SK-N-SH treated with all-trans-retinoic acid at 6 μM for 48 hours (cell line): Measurements from ENCODE around the gene PPP5C.

Experiments used
- ESRRG ChIP-seq: fragments of 250-450 bp; sonication (Bioruptor Pico); IDR thresholded peaks from 2 replicates; pipeline ENCODE4 v1.6.1; 2021; ENCODE audit warnings: mild to moderate bottlenecking
- OSR1 ChIP-seq: fragments of 250-450 bp; sonication (Bioruptor Pico); IDR thresholded peaks from 2 replicates; pipeline ENCODE4 v1.8.0; 2022; ENCODE audit warnings: moderate library complexity, mild to moderate bottlenecking, inconsistent platforms
- PPARA ChIP-seq: fragments of 250-450 bp; sonication (Bioruptor Pico); IDR thresholded peaks from 2 replicates; pipeline ENCODE4 v1.5.0; 2020; ENCODE audit warnings: mild to moderate bottlenecking, borderline replicate concordance
- TF ChIP-seq, protein P1 (sequence below): fragments of 250-450 bp; sonication (Bioruptor Pico); IDR thresholded peaks from 2 replicates; pipeline ENCODE4 v1.8.0; 2020; ENCODE audit warnings: mild to moderate bottlenecking, moderate library complexity, borderline replicate concordance
- TF ChIP-seq, protein P2 (sequence below): fragments of 250-450 bp; sonication (Bioruptor Pico); IDR thresholded peaks from 2 replicates; pipeline ENCODE4 v1.8.0; 2021; ENCODE audit warnings: low read depth, mild to moderate bottlenecking, moderate library complexity, borderline replicate concordance
- TF ChIP-seq, protein P3 (sequence below): fragments of 250-450 bp; sonication (Bioruptor Pico); IDR thresholded peaks from 2 replicates; pipeline ENCODE4 v1.5.1; 2020; ENCODE audit warnings: low read depth, mild to moderate bottlenecking, moderate library complexity

DNA sequence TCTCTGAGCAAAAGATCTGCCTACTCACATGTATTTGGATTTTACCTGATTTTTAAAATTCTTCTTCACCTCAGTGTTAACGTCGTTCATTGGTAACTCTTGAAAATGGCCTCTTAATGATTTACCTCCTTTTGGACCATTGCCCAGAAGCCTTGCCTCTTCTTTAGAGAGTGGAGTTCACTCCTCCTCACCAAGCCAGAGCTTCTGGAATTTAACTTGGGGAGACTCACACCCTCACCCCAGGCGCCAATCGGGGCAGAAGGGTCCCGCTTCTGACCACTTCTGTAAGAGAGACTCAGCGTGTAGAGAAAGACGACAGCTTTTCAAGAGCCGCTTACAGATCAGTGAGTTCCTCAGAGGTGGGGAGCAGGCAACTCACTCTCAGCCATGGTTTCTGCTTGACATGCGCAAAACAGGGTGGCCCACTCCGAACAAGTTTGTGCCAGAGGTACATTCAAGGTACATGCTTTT is 79.2 kb downstream of the PPP5C start:
- TF ChIP-seq PPARA (no peak), OSR1 (CRISPR knock-in tag) (no peak), ESRRG (CRISPR knock-in tag) (no peak)
- TF ChIP-seq, protein P1, sequence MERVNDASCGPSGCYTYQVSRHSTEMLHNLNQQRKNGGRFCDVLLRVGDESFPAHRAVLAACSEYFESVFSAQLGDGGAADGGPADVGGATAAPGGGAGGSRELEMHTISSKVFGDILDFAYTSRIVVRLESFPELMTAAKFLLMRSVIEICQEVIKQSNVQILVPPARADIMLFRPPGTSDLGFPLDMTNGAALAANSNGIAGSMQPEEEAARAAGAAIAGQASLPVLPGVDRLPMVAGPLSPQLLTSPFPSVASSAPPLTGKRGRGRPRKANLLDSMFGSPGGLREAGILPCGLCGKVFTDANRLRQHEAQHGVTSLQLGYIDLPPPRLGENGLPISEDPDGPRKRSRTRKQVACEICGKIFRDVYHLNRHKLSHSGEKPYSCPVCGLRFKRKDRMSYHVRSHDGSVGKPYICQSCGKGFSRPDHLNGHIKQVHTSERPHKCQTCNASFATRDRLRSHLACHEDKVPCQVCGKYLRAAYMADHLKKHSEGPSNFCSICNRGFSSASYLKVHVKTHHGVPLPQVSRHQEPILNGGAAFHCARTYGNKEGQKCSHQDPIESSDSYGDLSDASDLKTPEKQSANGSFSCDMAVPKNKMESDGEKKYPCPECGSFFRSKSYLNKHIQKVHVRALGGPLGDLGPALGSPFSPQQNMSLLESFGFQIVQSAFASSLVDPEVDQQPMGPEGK (CRISPR knock-in tag) = no peak
- TF ChIP-seq, protein P2, sequence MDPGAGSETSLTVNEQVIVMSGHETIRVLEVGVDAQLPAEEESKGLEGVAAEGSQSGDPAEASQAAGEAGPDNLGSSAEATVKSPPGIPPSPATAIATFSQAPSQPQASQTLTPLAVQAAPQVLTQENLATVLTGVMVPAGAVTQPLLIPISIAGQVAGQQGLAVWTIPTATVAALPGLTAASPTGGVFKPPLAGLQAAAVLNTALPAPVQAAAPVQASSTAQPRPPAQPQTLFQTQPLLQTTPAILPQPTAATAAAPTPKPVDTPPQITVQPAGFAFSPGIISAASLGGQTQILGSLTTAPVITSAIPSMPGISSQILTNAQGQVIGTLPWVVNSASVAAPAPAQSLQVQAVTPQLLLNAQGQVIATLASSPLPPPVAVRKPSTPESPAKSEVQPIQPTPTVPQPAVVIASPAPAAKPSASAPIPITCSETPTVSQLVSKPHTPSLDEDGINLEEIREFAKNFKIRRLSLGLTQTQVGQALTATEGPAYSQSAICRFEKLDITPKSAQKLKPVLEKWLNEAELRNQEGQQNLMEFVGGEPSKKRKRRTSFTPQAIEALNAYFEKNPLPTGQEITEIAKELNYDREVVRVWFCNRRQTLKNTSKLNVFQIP (CRISPR knock-in tag) = no peak
- TF ChIP-seq, protein P3, sequence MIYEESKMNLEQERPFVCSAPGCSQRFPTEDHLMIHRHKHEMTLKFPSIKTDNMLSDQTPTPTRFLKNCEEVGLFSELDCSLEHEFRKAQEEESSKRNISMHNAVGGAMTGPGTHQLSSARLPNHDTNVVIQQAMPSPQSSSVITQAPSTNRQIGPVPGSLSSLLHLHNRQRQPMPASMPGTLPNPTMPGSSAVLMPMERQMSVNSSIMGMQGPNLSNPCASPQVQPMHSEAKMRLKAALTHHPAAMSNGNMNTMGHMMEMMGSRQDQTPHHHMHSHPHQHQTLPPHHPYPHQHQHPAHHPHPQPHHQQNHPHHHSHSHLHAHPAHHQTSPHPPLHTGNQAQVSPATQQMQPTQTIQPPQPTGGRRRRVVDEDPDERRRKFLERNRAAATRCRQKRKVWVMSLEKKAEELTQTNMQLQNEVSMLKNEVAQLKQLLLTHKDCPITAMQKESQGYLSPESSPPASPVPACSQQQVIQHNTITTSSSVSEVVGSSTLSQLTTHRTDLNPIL (CRISPR knock-in tag) = no peak
